SKM-1 treated with dmso at 0.1 percent for 144 hours (cell line): ENCODE measurements around the gene PTPRJ.
"Not testable (repeated sequence)": the region's sequence is repeated elsewhere in the genome, so short reads cannot be mapped to it uniquely, and the experiment has no call there.

ENCODE experiments used
- DNase-seq: peaks from one replicate; lab custom pipeline; 2025; ENCODE audit not compliant: unreplicated experiment; lab: John Stamatoyannopoulos, UW

The PTPRJ gene

GRCh38 chr11:47980088-47980906 is at the start of gene PTPRJ:
Gene PTPRJ (plus strand): TSS chr11:47980559. CDS start chr11:47980913, 354 bp downstream.
- no peak for DNase-seq

GRCh38 chr11:47932544-47932943 is 47.8 kb upstream of the PTPRJ start:
- DNase-seq, result no peak

- not testable (repeated sequence) for DNase-seq
Observed at GRCh38 chr11:47933797-47934196, 46.6 kb upstream of the PTPRJ start.

DNA sequence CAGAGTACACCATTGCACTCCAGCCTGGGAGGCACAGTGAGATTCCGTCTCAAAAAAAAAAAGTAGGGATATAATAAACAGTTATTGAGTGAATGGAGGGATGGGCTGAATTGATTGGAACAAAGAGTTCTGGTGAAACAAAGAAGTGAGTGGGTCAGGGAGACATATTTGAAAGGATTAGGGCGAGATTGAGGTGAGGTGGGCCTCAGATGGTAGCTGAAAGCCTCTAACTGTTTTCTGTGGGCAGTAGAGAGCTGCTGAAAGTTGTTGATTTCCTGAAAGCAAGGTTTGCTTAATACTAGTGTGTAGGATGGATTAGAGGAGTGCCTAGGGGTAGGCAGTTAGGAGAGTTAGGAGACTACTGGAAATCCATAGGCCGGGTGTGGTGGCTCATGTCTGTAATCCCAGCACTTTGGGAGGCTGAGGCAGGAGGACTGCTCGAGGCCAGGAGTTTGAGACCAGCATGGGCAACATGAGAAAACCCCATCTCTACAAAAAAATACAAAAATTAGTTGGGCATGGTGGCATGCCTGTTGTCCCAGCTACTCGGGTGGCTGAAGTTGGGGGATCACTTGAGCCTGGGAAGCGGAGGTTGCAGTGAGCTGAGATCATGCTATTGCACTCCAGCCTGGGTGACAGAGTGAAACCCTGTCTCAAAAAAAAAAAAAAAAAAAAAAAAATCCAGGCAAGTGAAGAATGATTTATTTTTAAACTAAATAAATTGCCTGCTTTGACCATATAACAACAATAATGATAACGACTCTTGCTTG is 41.4 kb upstream of the PTPRJ start:
- DNase-seq, result no peak

DNA sequence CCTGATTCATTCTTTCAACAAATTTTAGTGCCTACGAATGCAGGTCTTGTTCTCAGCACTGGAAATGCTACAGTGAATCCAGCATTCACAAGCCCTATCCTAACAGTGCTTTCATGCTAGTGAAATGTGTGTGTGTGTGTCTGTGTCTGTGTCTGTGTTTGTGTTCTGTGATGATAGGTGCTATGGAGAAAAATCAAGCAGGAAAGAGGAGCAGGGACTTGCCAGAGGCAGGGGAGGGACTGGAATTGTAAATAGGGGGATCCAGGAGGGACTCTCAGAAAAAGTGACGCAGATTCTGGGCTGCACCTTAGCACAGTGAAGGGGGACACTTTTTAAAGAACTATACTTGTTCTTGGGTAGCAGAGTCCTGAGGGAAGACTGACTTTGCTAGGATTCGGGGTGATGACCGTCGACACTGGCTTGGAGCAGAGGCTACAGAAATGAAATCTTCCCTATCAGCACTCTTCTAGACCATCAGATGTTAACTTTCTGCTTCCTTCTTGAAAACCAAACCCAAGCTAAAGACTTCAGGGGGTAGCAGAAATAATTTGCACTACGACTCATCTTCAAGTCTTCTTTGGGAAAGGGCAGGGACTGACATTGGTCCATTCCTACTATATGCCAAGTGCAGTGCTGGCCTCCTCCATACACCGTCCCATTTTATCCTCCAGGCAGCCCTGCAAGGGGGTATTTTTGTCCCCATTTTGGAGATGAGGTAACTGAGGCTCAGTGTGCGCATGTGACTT is 39.3 kb upstream of the PTPRJ start:
- DNase-seq, result no peak

DNA sequence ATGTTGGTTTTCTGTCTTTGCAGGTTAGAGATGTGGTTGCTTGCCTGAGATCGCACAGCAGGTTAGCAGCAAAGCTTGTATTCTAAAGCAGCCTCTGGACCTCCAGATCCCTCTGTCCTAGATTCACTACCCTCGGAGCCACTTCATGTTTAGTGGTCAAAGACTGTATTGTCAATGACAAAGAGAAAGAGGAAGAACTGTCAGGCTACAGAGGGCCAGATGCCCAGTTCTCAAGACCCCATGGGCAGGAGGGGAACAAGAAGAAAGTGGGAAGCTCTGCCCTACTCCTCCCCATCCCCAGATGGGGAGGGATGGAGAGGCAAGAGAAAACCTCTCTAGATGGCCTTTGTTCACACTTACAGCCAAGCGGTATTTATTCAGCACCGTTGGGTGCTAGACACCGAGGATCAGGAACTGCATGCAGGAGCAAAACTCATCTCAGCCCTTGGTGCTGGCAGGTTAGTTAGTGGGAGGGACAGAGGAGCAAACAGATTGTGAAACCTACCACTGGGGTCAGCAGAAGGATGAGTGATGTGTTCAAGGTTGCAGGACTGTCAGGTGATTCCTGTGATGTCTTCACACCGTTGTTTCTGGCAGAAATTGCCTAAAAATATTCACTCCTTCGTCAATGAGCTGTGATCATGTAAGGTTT is 38.3 kb upstream of the PTPRJ start:
- DNase-seq, result peak; percentile 89

- no peak for DNase-seq
Observed at GRCh38 chr11:47943721-47944586, 36.4 kb upstream of the PTPRJ start.

- no peak for DNase-seq
Observed at GRCh38 chr11:47944632-47945031, 35.7 kb upstream of the PTPRJ start.

DNA sequence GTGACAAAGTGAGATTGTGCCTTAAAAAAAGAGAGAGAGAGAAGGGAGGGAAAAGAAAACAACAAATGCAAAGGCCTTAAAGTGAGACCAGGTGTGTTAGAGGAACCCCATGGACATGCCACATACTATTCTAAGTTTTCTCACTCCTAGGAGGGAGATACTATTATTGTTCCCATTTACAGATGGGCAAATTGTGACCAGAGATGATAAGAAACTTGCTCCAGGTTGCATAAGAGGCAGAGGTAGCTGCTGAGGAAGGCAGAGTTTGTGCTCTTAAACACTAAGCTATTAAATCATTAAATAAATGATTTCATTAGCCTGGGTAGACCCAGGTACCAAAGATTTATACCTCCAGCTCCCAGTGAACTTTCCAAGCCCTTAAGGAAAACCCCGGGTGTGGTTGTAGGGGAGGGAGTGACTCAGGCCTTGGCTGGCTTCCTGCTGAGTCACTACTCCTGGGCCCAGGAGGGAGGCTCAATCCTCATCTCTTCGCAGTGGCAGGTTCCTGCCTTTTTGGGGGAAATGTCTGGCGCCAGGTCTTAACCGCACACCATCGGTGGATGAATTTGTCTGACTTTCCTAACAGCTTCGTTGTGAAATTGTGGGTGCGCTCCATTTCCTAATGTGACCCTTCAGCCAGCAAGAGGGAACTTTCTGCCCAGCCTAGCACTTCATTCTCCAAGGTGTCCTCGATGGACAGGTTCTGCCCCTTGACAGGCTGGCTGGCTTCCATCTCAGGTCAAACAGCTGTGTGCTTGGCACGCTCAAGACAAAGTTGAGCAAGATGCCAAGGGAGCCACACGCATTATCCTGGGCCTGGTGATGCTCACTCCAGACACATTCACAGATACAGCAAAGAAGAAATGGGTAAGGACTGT is 33.4 kb upstream of the PTPRJ start:
- DNase-seq, result peak; percentile 96

- no peak for DNase-seq
Observed at GRCh38 chr11:47948137-47948536, 32.2 kb upstream of the PTPRJ start.

- not testable (repeated sequence) for DNase-seq
Observed at GRCh38 chr11:47949001-47949675, 31.2 kb upstream of the PTPRJ start.

- DNase-seq, result peak; percentile 28
Observed at GRCh38 chr11:47950396-47950795, 30.0 kb upstream of the PTPRJ start.

GRCh38 chr11:47951504-47951903 is 28.9 kb upstream of the PTPRJ start:
- DNase-seq, result peak; percentile 95

GRCh38 chr11:47955061-47955755 is 25.2 kb upstream of the PTPRJ start:
- peak; percentile 28 for DNase-seq

DNA sequence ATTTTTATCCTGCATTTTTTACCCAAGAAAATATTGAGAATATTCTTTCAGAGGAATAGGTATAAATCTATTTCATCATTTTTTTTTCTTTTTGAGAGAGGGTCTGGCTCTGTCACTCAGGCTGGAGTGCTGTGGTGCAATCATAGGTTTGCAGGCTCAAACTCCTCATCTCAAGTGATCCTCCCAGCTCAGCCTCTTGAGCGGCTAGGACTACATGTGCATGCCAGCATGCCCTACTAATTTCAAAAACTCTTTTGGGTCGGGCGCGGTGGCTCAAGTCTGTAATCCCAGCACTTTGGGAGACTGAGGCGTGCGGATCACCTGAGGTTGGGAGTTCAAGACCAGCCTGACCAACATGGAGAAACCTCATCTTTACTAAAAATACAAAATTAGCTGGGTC is 20.3 kb upstream of the PTPRJ start:
- DNase-seq, result no peak

GRCh38 chr11:47961383-47961782 is 19.0 kb upstream of the PTPRJ start:
- no peak for DNase-seq

DNA sequence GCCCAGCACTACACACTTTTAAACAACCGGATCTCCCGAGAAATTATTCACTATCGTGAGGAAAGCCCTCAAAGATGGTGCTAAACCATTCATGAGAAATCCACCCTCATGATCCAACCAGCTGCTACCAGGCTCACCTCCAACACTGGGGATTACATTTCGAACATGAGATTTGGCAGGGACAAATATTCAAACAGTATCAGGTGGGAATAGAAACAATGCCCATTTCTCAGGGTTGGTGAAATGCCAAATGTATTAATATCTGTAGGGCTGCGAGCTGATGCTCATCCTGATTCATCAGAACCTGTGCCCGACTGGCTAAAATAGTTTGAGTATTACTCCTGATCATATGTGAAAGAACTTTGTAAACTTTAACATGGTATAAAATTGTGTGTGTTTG is 15.8 kb upstream of the PTPRJ start:
- no peak for DNase-seq
